Keratinocyte (primary cell): ENCODE data around the gene RERE. TPM values are rescaled to one million over a fixed set of nuclear protein-coding genes. Genes with fewer than 3 reads are reported as not detected.

Experiments used
- DNase-seq: peaks from one replicate; pipeline ENCODE4 v3.0.0-alpha.2; 2011; ENCODE audit warnings: low read depth, missing footprints, low spot score
- FAIRE-seq: peaks from 2 replicates; lab custom pipeline; 2011; peaks lifted over from hg19 to GRCh38; lab: Jason Lieb, UNC
- H2AFZ ChIP-seq: 2 replicates; pipeline ENCODE4 v1.6.0; 2012; ENCODE audit warnings: low read length, control low read depth, inconsistent platforms; ENCODE audit not compliant: control insufficient read depth
- H3K27ac ChIP-seq: 2 replicates; pipeline ENCODE4 v1.5.1; 2011; ENCODE audit warnings: low read length; ENCODE audit not compliant: control insufficient read depth, insufficient read depth
- H3K27me3 ChIP-seq: 3 replicates; pipeline ENCODE4 v1.6.0; 2011; ENCODE audit warnings: low read length; ENCODE audit not compliant: control insufficient read depth, insufficient read depth; ENCODE audit errors: extremely low read depth
- H3K36me3 ChIP-seq, 2 experiments: 2 replicates in 1 of 2; 3 replicates in 1 of 2; pipeline ENCODE4 v1.5.1; 2011; ENCODE audit warnings: low read length in 2 of 2, mild to moderate bottlenecking in 1 of 2; ENCODE audit not compliant: control insufficient read depth in 2 of 2, insufficient read depth in 2 of 2; ENCODE audit errors: extremely low read depth in 1 of 2
- H3K4me1 ChIP-seq: 3 replicates; pipeline ENCODE4 v1.5.1; 2011; ENCODE audit warnings: low read length; ENCODE audit not compliant: control insufficient read depth, insufficient read depth; ENCODE audit errors: extremely low read depth
- H3K4me2 ChIP-seq: 3 replicates; pipeline ENCODE4 v1.6.0; 2011; ENCODE audit warnings: low read depth, low read length; ENCODE audit not compliant: control insufficient read depth, insufficient read depth; ENCODE audit errors: extremely low read depth
- H3K4me3 ChIP-seq, 3 experiments: fragments of 200-600 bp in 1 of 3; sonication (generic) in 1 of 3; 2 replicates in 2 of 3; 3 replicates in 1 of 3; pipeline ENCODE4 v1.5.1; 2011 to 2016; ENCODE audit warnings: low read length in 3 of 3, mild to moderate bottlenecking in 3 of 3, control low read depth in 2 of 3, inconsistent platforms in 1 of 3, low read depth in 1 of 3, mixed read lengths in 1 of 3, mixed run types in 1 of 3, moderate library complexity in 1 of 3; ENCODE audit not compliant: control insufficient read depth in 2 of 3, insufficient read depth in 2 of 3; ENCODE audit errors: extremely low read depth in 1 of 3
- H3K79me2 ChIP-seq: 2 replicates; pipeline ENCODE4 v1.6.0; 2012; ENCODE audit warnings: low read length; ENCODE audit not compliant: control insufficient read depth, insufficient read depth
- H3K9ac ChIP-seq: 3 replicates; pipeline ENCODE4 v1.6.0; 2011; ENCODE audit warnings: low read length; ENCODE audit not compliant: control insufficient read depth, insufficient read depth; ENCODE audit errors: extremely low read depth
- H3K9me1 ChIP-seq: 3 replicates; pipeline ENCODE4 v1.6.0; 2011; ENCODE audit warnings: low read length; ENCODE audit not compliant: control insufficient read depth, insufficient read depth; ENCODE audit errors: extremely low read depth
- H3K9me3 ChIP-seq: 2 replicates; pipeline ENCODE4 v1.5.1; 2012; ENCODE audit warnings: low read depth, low read length; ENCODE audit not compliant: control insufficient read depth
- H4K20me1 ChIP-seq: 3 replicates; pipeline ENCODE4 v1.6.0; 2011; ENCODE audit warnings: low read length; ENCODE audit not compliant: control insufficient read depth, insufficient read depth; ENCODE audit errors: extremely low read depth
- EZH2 ChIP-seq: IDR thresholded peaks from one replicate; pipeline ENCODE4 v1.6.1; 2012; ENCODE audit warnings: inconsistent platforms, mild to moderate bottlenecking, low read length, moderate library complexity
- dilution Hi-C: fragments of 300-500 bp; cut with MboI; formaldehyde crosslinking; loops from one replicate; pipeline ENCODE4 v1.7.0; 2020; ENCODE audit warnings: low sequenced_read_pairs; ENCODE audit not compliant: extremely low pct_ligation_motif_present
- polyA plus RNA-seq, 5 experiments: library from polyadenylated mRNA; depleted of rRNA in 3 of 5; stranded (reverse) in 3 of 5; stranded (forward) in 1 of 5; unstranded in 1 of 5; fragments of >200 nt; gene quantifications; 1 replicate in 1 of 5; 2 replicates in 3 of 5; 3 replicates in 1 of 5; pipeline versions ENCODE4 v1.2.1 to v1.2.3, GENCODE V29; 2011 to 2012; ENCODE audit warnings: missing spikeins in 2 of 5, low read depth in 1 of 5, low replicate concordance in 1 of 5
- TF ChIP-seq, protein P1 (sequence below), 3 experiments: IDR thresholded peaks in 1 of 3; conservative IDR thresholded peaks in 1 of 3; optimal IDR thresholded peaks in 1 of 3; 2 replicates in 2 of 3; 3 replicates in 1 of 3; pipeline versions ENCODE3 to v1.5.1; 2011; ENCODE audit warnings: low read length in 3 of 3, mild to moderate bottlenecking in 3 of 3, moderate library complexity in 2 of 3, control low read depth in 1 of 3, inconsistent platforms in 1 of 3; ENCODE audit not compliant: insufficient read depth in 2 of 3; ENCODE audit errors: extremely low read depth in 1 of 3

The RERE gene
- polyA plus RNA-seq, 1 donor (not counting 4 experiments of a cell fraction or from before 2014, with no cell fraction given), result 3.8 TPM

DNA sequence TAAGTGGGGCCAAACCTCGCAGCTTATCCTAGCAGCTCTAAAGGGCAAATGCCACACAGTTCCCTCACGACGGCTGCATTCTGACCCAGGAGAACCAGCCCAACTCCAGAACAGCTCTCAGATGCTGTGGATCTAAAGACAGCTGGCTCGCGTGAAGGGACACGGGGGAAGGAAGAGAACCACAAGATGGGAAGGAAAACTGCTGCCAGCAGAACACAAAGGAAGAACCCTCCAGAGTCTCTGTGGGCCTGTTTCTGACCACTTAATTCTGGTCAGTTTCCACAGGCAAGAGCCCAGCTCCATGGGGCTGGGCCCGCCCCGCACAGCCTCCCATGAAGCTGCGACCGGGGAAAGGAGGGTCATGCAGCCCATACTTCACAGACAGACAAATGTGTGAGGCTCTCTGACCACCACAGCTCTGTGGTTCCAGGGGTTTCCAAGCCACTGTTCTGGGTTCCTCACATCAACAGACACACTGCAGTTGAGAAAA is 438.4 kb downstream of the RERE start:
- Histone ChIP-seq H4K20me1 (no peaks in the 10 kb centered on the region), H3K9me1 (no peaks in the 10 kb centered on the region), H3K27me3 (no peaks in the 10 kb centered on the region), H3K4me2 (no peak overlapping the region), H3K4me3 (no peak overlapping the region), H3K27ac (no peak overlapping the region), H3K79me2 (peaks cover 11% of the 10 kb centered on the region), H3K4me1 (peaks cover 20% of the 10 kb centered on the region), H3K9ac (no peak overlapping the region), H3K9me3 (no peaks in the 10 kb centered on the region), H3K36me3 (peaks cover 0 to 4% of the 10 kb centered on the region in 2 experiments), H2AFZ (no peak overlapping the region)
- no peak for TF ChIP-seq EZH2
- TF ChIP-seq, protein P1, sequence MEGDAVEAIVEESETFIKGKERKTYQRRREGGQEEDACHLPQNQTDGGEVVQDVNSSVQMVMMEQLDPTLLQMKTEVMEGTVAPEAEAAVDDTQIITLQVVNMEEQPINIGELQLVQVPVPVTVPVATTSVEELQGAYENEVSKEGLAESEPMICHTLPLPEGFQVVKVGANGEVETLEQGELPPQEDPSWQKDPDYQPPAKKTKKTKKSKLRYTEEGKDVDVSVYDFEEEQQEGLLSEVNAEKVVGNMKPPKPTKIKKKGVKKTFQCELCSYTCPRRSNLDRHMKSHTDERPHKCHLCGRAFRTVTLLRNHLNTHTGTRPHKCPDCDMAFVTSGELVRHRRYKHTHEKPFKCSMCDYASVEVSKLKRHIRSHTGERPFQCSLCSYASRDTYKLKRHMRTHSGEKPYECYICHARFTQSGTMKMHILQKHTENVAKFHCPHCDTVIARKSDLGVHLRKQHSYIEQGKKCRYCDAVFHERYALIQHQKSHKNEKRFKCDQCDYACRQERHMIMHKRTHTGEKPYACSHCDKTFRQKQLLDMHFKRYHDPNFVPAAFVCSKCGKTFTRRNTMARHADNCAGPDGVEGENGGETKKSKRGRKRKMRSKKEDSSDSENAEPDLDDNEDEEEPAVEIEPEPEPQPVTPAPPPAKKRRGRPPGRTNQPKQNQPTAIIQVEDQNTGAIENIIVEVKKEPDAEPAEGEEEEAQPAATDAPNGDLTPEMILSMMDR (optimal IDR thresholded peaks at IDR 0.05 in 1 of 3, IDR thresholded peaks at IDR 0.05 in 1 of 3, conservative IDR thresholded peaks at IDR 0.05 in 1 of 3; ENCODE audit: extremely low read depth in 1 of 3, insufficient read depth in 2 of 3, low read length in 3 of 3), result no peak
- dilution Hi-C loops, result no loop called here
- FAIRE-seq (no peak), DNase-seq (no peak)

DNA sequence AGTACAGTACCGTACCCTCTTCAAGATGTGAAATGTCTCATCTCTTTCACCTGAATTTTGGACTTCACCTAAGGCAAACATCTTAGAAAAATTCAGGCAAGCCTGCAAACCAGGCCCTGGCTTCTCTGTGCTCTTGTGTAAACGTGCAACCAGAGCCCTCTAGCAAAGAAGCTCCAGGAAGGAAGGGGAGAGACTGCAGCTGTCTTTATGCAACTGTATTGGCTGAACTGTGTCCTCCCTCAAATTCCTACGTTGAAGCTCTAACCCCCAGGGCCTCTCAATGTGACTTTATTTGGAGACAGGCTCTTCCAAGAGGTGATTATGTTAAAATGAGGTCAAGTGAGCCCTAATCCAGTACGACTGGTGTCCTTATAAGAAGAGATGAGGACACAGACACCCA is 439.3 kb downstream of the RERE start:
- H3K79me2 ChIP-seq, result peaks cover 9% of the 10 kb centered on the region
- H3K9me1 ChIP-seq, result no peaks in the 10 kb centered on the region
- no peaks in the 10 kb centered on the region for H3K9me3 ChIP-seq
- DNase-seq (no peak), FAIRE-seq (no peak)
- dilution Hi-C loops, result no loop called here
- H3K27me3 ChIP-seq, result no peaks in the 10 kb centered on the region
- H3K27ac ChIP-seq, result no peak overlapping the region
- peaks cover 28% of the 10 kb centered on the region for H3K4me1 ChIP-seq
- no peak overlapping the region for H3K4me2 ChIP-seq
- no peak overlapping the region for H2AFZ ChIP-seq
- no peak for TF ChIP-seq EZH2
- TF ChIP-seq, protein P1 (optimal IDR thresholded peaks at IDR 0.05 in 1 of 3, IDR thresholded peaks at IDR 0.05 in 1 of 3, conservative IDR thresholded peaks at IDR 0.05 in 1 of 3; ENCODE audit: extremely low read depth in 1 of 3, insufficient read depth in 2 of 3, low read length in 3 of 3), result no peak
- H4K20me1 ChIP-seq, result no peaks in the 10 kb centered on the region
- H3K36me3 ChIP-seq, result peaks cover 0 to 2% of the 10 kb centered on the region in 2 experiments
- H3K9ac ChIP-seq, result no peak overlapping the region
- no peak overlapping the region for H3K4me3 ChIP-seq
